ENCODE data around the gene ARHGEF18.

The ARHGEF18 gene

GRCh38 chr19:7348587-7349230, at the start of gene ARHGEF18:
ARHGEF18 (plus strand) TSS chr19:7348937; CDS start chr19:7362891, 13,954 bp downstream.
- TF ChIP-seq CEBPB (IDR thresholded peaks at IDR 0.05) (no peak), EP300 (IDR thresholded peaks at IDR 0.05; ENCODE audit: borderline replicate concordance) (no peak), TEAD4 (IDR thresholded peaks at IDR 0.05) (no peak), EGR1 (IDR thresholded peaks at IDR 0.05) (no peak), YY1 (IDR thresholded peaks at IDR 0.05; ENCODE audit: low read depth) (no peak), RAD21 (IDR thresholded peaks at IDR 0.05; ENCODE audit: low read depth) (no peak), REST (IDR thresholded peaks at IDR 0.05; ENCODE audit: low read depth) (no peak), TAF1 (IDR thresholded peaks at IDR 0.05; ENCODE audit: low read depth) (no peak), ZBTB7A (IDR thresholded peaks at IDR 0.05; ENCODE audit: low read depth) (no peak), TCF12 (IDR thresholded peaks at IDR 0.05; ENCODE audit: low read depth) (no peak), NFIC (IDR thresholded peaks at IDR 0.05) (no peak), USF1 (IDR thresholded peaks at IDR 0.05) (no peak), MAX (IDR thresholded peaks at IDR 0.05) (no peak), FOXM1 (IDR thresholded peaks at IDR 0.05; ENCODE audit: borderline replicate concordance, low read depth) (no peak), CREB1 (IDR thresholded peaks at IDR 0.05; ENCODE audit: low read depth) (no peak)

GRCh38 chr19:7301525-7301924, 47.2 kb upstream of the ARHGEF18 start:
- TF ChIP-seq EGR1 (IDR thresholded peaks at IDR 0.05) = no peak
- no peak for TF ChIP-seq ZBTB7A (IDR thresholded peaks at IDR 0.05; ENCODE audit: low read depth)
- TF ChIP-seq NFIC (IDR thresholded peaks at IDR 0.05) = no peak
- no peak for TF ChIP-seq EP300 (IDR thresholded peaks at IDR 0.05; ENCODE audit: borderline replicate concordance)
- no peak for TF ChIP-seq FOXM1 (IDR thresholded peaks at IDR 0.05; ENCODE audit: borderline replicate concordance, low read depth)
- TF ChIP-seq YY1 (IDR thresholded peaks at IDR 0.05; ENCODE audit: low read depth) = no peak
- TF ChIP-seq TAF1 (IDR thresholded peaks at IDR 0.05; ENCODE audit: low read depth) = no peak
- TF ChIP-seq CREB1 (IDR thresholded peaks at IDR 0.05; ENCODE audit: low read depth) = no peak
- no peak for TF ChIP-seq REST (IDR thresholded peaks at IDR 0.05; ENCODE audit: low read depth)
- TF ChIP-seq MAX (IDR thresholded peaks at IDR 0.05) = no peak
- TF ChIP-seq TCF12 (IDR thresholded peaks at IDR 0.05; ENCODE audit: low read depth) = no peak
- TF ChIP-seq USF1 (IDR thresholded peaks at IDR 0.05) = no peak
- no peak for TF ChIP-seq RAD21 (IDR thresholded peaks at IDR 0.05; ENCODE audit: low read depth)
- TF ChIP-seq TEAD4 (IDR thresholded peaks at IDR 0.05) = no peak

- TF ChIP-seq EP300 (IDR thresholded peaks at IDR 0.05; ENCODE audit: borderline replicate concordance) (no peak), EGR1 (IDR thresholded peaks at IDR 0.05) (no peak), NFIC (IDR thresholded peaks at IDR 0.05) (no peak), MAX (IDR thresholded peaks at IDR 0.05) (no peak), TAF1 (IDR thresholded peaks at IDR 0.05; ENCODE audit: low read depth) (no peak), RAD21 (IDR thresholded peaks at IDR 0.05; ENCODE audit: low read depth) (no peak), ZBTB7A (IDR thresholded peaks at IDR 0.05; ENCODE audit: low read depth) (no peak), FOXM1 (IDR thresholded peaks at IDR 0.05; ENCODE audit: borderline replicate concordance, low read depth) (no peak), USF1 (IDR thresholded peaks at IDR 0.05) (no peak), YY1 (IDR thresholded peaks at IDR 0.05; ENCODE audit: low read depth) (no peak), CEBPB (IDR thresholded peaks at IDR 0.05) (no peak), REST (IDR thresholded peaks at IDR 0.05; ENCODE audit: low read depth) (no peak), TEAD4 (IDR thresholded peaks at IDR 0.05) (no peak), CREB1 (IDR thresholded peaks at IDR 0.05; ENCODE audit: low read depth) (no peak), TCF12 (IDR thresholded peaks at IDR 0.05; ENCODE audit: low read depth) (no peak)
Observed at GRCh38 chr19:7303470-7303869, 45.3 kb upstream of the ARHGEF18 start.

Data from Ishikawa (cell line).